KOPT-K1 (cell line): ENCODE measurements around the gene SERTAD4.
"Not testable (repeated sequence)": the region's sequence is repeated elsewhere in the genome, so short reads cannot be mapped to it uniquely, and the experiment has no call there.

Experiments
- H3K27ac ChIP-seq: fragments of 200-600 bp; sonication (generic); 2 replicates; pipeline ENCODE4 v1.5.1; 2016; ENCODE audit warnings: antibody characterized with exemption, mild to moderate bottlenecking, low read depth, low read length; ENCODE audit not compliant: poor library complexity, severe bottlenecking
- H3K36me3 ChIP-seq: fragments of 200-600 bp; sonication (generic); 2 replicates; pipeline ENCODE4 v1.5.1; 2017; ENCODE audit warnings: antibody characterized with exemption, mild to moderate bottlenecking, low read length, moderate library complexity; ENCODE audit not compliant: insufficient read depth
- H3K9me3 ChIP-seq: fragments of 200-600 bp; sonication (generic); 2 replicates; pipeline ENCODE4 v1.5.1; 2017; ENCODE audit warnings: antibody characterized with exemption, low read length, mild to moderate bottlenecking; ENCODE audit not compliant: insufficient read depth, poor library complexity, severe bottlenecking

SERTAD4 gene

GRCh38 chr1:210262897-210263272 is 30.3 kb downstream of the SERTAD4 start:
- Histone ChIP-seq H3K27ac (no peak overlapping the region), H3K36me3 (no peaks in the 10 kb centered on the region), H3K9me3 (no peaks in the 10 kb centered on the region)

GRCh38 chr1:210263963-210264362 is 31.4 kb downstream of the SERTAD4 start:
- H3K36me3 ChIP-seq = no peaks in the 10 kb centered on the region
- H3K27ac ChIP-seq = no peak overlapping the region
- H3K9me3 ChIP-seq = no peaks in the 10 kb centered on the region

GRCh38 chr1:210264496-210265380 is 32.1 kb downstream of the SERTAD4 start:
- Histone ChIP-seq H3K36me3 (no peaks in the 10 kb centered on the region), H3K9me3 (no peaks in the 10 kb centered on the region), H3K27ac (no peak overlapping the region)

DNA sequence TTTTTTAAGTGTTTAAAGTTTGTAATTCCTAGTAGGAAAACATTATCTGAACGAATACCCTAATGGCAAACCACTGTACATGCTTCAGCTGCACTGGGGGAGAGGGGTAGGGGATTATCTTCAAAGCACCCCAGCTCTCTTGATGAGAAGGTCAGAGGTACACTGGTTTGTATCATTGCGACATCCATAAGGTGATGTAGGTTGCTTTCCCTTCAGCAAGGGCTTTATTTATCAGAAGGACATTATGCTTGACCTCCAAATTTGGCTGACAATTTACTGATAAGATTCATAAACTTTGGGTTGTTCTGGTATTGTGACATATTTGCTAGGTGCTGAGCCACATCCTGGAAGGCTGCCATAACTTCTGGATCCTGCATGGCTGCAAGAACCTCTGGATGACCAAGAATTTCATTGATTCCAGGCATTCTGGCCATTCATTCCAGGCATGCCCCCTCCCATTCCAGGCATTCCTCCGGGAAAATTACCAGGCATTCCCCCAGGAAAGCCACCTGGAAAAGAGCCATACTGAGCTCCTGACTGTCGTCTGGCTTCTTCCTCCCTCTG is 32.9 kb downstream of the SERTAD4 start:
- H3K36me3 ChIP-seq, H3K9me3 ChIP-seq, H3K27ac ChIP-seq: not testable (repeated sequence)

DNA sequence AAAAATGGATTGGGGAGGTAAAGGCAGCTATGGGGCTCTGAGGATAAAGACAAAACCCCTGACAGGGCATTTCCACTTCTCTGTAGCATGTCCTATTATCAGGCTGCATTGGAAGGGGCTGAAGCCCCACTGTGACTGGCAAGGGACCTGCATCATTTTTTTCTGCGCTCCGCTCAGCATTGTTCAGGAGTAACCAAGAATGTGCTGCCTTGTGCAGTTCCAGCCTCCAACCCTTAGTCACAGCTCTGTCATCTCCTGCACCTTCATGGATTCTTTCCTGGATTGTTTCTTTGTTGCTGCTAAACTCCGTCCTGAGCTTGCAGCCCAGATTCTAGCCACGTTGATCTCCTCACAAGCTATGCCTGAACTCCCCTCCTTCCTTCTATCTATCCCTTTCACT is 37.4 kb downstream of the SERTAD4 start:
- H3K27ac ChIP-seq = no peak overlapping the region
- no peaks in the 10 kb centered on the region for H3K9me3 ChIP-seq
- no peaks in the 10 kb centered on the region for H3K36me3 ChIP-seq

GRCh38 chr1:210272666-210273065 is 40.1 kb downstream of the SERTAD4 start:
- H3K27ac ChIP-seq = no peak overlapping the region
- H3K36me3 ChIP-seq = no peaks in the 10 kb centered on the region
- H3K9me3 ChIP-seq = no peaks in the 10 kb centered on the region

GRCh38 chr1:210280221-210280620 is 47.6 kb downstream of the SERTAD4 start:
- no peak overlapping the region for H3K27ac ChIP-seq
- H3K9me3 ChIP-seq = peaks cover 21% of the 10 kb centered on the region
- no peaks in the 10 kb centered on the region for H3K36me3 ChIP-seq

DNA sequence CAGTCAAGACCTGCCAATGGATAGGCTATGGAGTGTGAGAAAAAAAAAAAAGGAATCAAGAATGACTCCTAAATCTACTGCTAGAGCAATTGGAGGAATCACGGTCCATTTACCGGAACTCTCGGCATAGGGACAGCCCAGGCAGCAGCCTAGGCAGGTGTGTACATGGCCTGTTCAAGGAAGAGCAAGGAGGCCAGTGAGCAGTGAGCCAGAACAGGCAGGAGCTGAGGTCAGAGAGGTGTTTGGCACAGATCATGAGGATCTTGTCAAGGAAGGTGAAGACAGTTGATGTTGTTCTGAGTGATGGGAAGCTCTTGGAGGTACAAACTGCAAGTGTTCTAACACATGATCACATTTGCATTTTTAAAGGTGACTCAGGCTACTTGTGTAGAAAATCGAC is 55.5 kb downstream of the SERTAD4 start:
- Histone ChIP-seq H3K9me3 (no peaks in the 10 kb centered on the region), H3K27ac (no peak overlapping the region), H3K36me3 (no peaks in the 10 kb centered on the region)

DNA sequence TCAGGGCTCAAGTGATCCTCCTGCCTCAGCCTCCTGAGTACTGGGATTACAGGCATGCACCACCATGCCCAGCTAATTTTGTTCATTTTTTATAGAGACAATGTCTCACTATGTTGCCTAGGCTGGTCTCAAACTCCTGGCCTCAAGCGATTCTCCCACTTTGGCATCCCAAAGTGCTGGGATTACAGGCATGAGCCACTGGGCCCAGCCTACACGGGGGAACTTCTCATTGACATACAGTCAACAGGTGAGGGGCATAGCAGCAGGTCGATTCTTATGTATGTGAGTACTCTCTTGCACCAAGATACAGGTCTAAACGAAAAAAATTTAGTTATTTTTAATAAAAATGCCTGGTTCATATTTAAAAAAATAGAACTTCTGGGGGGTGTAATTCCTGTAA is 56.7 kb downstream of the SERTAD4 start:
- Histone ChIP-seq H3K36me3 (no peaks in the 10 kb centered on the region), H3K27ac (no peak overlapping the region), H3K9me3 (no peaks in the 10 kb centered on the region)

DNA sequence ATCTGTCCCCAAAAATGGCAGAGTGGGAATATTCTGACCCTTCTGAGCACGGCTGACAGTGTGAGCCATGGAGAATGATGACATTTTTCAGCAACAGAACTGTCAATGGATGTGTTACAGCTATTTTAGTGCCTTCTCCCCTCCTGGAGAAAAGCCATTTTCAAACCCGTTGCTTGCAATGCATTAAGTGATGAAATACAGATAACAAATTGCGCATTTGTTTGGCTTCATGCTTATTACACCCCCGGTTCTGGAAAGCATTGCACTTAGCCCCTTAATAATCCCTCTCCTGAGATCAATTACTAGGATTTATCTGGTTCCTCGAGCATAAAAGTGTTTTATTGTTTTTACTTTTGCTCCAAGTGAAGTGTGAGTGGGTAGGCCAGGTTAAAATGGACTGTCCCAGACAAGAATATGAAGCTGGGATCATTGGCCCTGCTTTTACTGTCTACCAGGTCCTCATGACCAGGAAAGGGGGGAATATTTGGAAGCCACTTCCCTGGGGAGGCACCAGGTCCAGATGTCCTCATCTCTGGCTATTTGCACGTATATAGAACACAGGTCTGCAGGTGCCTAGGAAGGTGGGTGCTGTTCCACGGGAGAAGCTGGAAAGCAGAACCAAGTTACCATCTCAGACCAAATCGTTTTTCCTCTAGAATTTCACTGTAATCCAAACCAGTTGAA is 58.6 kb downstream of the SERTAD4 start:
- H3K27ac ChIP-seq = no peak overlapping the region
- no peaks in the 10 kb centered on the region for H3K9me3 ChIP-seq
- no peaks in the 10 kb centered on the region for H3K36me3 ChIP-seq

GRCh38 chr1:210291786-210292230 is 59.2 kb downstream of the SERTAD4 start:
- H3K36me3 ChIP-seq = no peaks in the 10 kb centered on the region
- H3K27ac ChIP-seq = no peak overlapping the region
- H3K9me3 ChIP-seq = no peaks in the 10 kb centered on the region

DNA sequence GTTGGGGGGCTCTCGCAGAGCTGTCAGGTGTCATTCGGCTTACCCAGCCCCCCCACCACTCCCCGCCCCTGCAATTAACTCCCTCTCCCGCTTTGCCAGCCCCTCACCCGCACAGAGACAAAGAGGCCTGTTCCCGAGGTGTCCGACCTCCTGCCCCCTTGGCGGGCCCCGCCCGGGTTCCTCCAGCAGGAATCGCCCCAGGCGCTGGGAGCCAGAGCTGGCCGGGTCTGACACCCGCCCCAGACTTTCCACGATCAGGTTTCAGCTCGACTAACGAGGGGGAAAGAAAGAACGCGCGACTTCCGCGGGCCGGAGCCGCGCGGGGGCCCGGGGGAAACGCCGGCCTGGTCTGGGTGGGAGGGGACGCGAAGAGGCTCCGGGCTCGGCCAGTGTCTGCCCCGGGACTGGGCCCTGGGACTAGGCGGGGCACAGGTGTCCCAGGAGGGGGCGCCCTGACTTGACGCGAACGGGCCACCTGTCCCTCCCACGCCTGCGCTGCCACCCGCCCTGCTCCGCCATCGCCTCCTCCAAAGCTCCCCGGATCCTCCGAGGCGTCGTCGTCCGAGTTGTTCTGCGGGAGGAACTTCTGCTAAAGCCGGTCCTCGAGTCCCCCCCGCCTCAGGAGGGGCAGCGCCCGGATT is 59.8 kb downstream of the SERTAD4 start:
- Histone ChIP-seq H3K36me3 (no peaks in the 10 kb centered on the region), H3K9me3 (no peaks in the 10 kb centered on the region), H3K27ac (no peak overlapping the region)

- Histone ChIP-seq H3K9me3 (no peaks in the 10 kb centered on the region), H3K27ac (no peak overlapping the region), H3K36me3 (no peaks in the 10 kb centered on the region)
Observed at GRCh38 chr1:210293171-210293607, 60.6 kb downstream of the SERTAD4 start.

DNA sequence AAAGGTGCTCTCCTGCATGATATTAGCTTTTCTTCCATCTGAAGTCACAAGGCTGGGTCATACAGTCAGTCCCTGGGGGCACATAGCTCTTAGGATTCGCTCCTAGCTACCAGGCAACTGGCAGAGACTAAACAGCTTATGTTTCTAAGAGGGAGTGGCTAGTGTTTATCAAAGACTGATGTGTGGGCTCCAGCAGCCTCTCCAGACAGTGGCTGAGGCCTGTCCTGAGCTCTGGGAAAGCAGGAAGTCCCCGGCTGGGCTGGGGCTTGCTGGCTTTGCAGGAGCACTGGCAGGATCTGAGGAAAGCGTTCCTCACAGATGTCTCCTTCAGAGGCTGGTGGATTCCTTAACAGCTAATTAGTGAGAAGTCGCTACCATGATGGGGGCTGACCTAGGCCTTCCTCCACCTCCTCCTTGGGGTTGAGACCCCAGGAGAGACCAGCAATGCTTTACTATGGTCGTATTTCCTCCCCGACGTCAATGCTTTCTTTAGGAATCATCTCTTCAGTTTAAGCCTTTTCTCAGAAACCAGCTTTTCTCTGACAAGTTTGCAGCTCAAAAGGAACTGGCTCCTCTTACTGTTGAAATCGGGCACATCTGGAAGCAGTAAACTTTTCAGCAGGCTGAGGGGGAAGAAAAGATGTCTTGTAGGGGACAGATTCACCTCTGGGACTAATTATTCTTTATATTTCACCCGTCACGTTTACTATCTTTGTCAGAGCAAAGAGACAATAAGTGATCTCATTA is 62.6 kb downstream of the SERTAD4 start:
- H3K27ac ChIP-seq = no peak overlapping the region
- no peaks in the 10 kb centered on the region for H3K9me3 ChIP-seq
- no peaks in the 10 kb centered on the region for H3K36me3 ChIP-seq
